Activated T-cell treated with anti-CD3 and anti-CD28 coated beads, Interleukin-2, amount 50 U/mL, for 4 hours (primary cell): ENCODE results near the gene P4HA1. TPM values are rescaled to one million over a fixed set of nuclear protein-coding genes. Genes with fewer than 3 reads are reported as not detected.
"Not testable (repeated sequence)": the region's sequence is repeated elsewhere in the genome, so short reads cannot be mapped to it uniquely, and the experiment has no call there.

Experiments
- ATAC-seq, 2 donors: fragments of 200-7000 bp; cut with Tn5 transposase; one replicate each; pipeline ENCODE4 v1.10.0; 2021
- DNase-seq: peaks from one replicate; pipeline ENCODE4 v3.0.0-alpha.2; 2020
- H3K27me3 Mint-ChIP-seq: one replicate; pipeline ENCODE4 v1.8.0; 2021; ENCODE audit warnings: low read depth, mixed read lengths
- H3K36me3 Mint-ChIP-seq: one replicate; pipeline ENCODE4 v1.8.0; 2022; ENCODE audit warnings: mixed read lengths; ENCODE audit not compliant: insufficient read depth
- H3K4me1 Mint-ChIP-seq: one replicate; pipeline ENCODE4 v1.8.0; 2021; ENCODE audit warnings: low read depth, mixed read lengths
- H3K4me3 Mint-ChIP-seq: one replicate; pipeline ENCODE4 v1.8.0; 2021; ENCODE audit warnings: mild to moderate bottlenecking, moderate library complexity, mixed read lengths
- H3K9me3 Mint-ChIP-seq: one replicate; pipeline ENCODE4 v1.8.0; 2021; ENCODE audit warnings: mixed read lengths
- total RNA-seq, 3 donors: library from RNA; stranded (reverse); gene quantifications; one replicate each; pipeline ENCODE4 v1.2.1, GENCODE V29; 2021

Gene P4HA1
- total RNA-seq, 3 donors from 2014 or later: 19.8 to 23.8 (median 21.5) TPM

DNA sequence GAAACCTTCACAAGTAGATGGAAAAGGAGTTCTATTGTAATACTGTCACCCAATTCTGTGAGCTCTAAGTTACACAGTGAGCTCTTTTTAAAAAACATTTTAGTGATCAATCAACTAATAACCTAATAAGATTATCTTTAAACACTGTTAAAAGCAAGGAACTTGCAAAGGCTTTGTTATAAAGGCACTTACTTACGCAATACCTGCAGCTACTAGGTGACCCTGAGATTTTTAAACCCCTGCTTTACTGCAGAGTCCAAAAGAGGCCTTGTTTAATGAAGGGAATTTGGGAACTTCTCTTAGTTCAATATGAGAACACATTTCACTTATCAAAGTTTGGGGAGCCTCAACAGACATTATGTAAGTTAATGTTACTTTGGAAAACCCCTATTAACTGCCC is 53.3 kb downstream of the P4HA1 start:
- DNase-seq (no peak), ATAC-seq (no peak)
- no peaks in the 10 kb centered on the region for H3K27me3 Mint-ChIP-seq
- peaks cover 23% of the 10 kb centered on the region for H3K36me3 Mint-ChIP-seq
- no peaks in the 10 kb centered on the region for H3K9me3 Mint-ChIP-seq
- H3K4me1 Mint-ChIP-seq: no peaks in the 10 kb centered on the region
- H3K4me3 Mint-ChIP-seq: no peak overlapping the region

GRCh38 chr10:73042130-73042529 is 54.5 kb downstream of the P4HA1 start:
- Mint-ChIP-seq H3K36me3 (peaks cover 23% of the 10 kb centered on the region), H3K27me3 (no peaks in the 10 kb centered on the region), H3K4me3 (no peak overlapping the region), H3K9me3 (no peaks in the 10 kb centered on the region), H3K4me1 (no peaks in the 10 kb centered on the region)
- DNase-seq: no peak
- no peak for ATAC-seq

GRCh38 chr10:73039635-73040034 is 57.0 kb downstream of the P4HA1 start:
- no peak overlapping the region for H3K4me3 Mint-ChIP-seq
- no peaks in the 10 kb centered on the region for H3K9me3 Mint-ChIP-seq
- ATAC-seq: no peak
- H3K27me3 Mint-ChIP-seq: no peaks in the 10 kb centered on the region
- H3K4me1 Mint-ChIP-seq: no peaks in the 10 kb centered on the region
- peaks cover 16% of the 10 kb centered on the region for H3K36me3 Mint-ChIP-seq
- no peak for DNase-seq

- not testable (repeated sequence) for DNase-seq, H3K4me3 Mint-ChIP-seq, H3K9me3 Mint-ChIP-seq, H3K27me3 Mint-ChIP-seq, ATAC-seq, H3K4me1 Mint-ChIP-seq
- peaks cover 23% of the 10 kb centered on the region for H3K36me3 Mint-ChIP-seq
These were observed 60.4 kb downstream of the P4HA1 start for GRCh38 chr10:73036285-73036684.

- H3K27me3 Mint-ChIP-seq: no peaks in the 10 kb centered on the region
- H3K36me3 Mint-ChIP-seq: peaks cover 30% of the 10 kb centered on the region
- no peak overlapping the region for H3K4me3 Mint-ChIP-seq
- no peak for DNase-seq
- no peaks in the 10 kb centered on the region for H3K9me3 Mint-ChIP-seq
- ATAC-seq: no peak
- H3K4me1 Mint-ChIP-seq: no peaks in the 10 kb centered on the region
These were observed 64.1 kb downstream of the P4HA1 start for GRCh38 chr10:73032536-73032935.

DNA sequence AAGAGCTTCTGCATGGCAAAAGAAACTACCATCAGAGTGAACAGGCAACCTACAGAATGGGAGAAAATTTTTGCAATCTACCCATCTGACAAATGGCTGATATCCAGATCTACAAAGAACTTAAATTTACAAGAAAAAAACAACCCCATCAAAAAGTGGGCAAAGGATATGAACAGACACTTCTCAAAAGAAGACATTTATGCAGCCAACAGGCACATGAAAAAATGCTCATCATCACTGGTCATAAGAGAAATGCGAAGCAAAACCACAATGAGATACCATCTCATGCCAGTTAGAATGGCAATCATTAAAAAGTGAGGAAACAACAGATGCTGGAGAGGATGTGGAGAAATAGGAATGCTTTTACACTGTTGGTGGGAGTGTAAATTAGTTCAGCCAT is 70.0 kb downstream of the P4HA1 start:
- H3K27me3 Mint-ChIP-seq, H3K4me3 Mint-ChIP-seq, DNase-seq, ATAC-seq, H3K9me3 Mint-ChIP-seq: not testable (repeated sequence)
- Mint-ChIP-seq H3K4me1 (peaks cover 10% of the 10 kb centered on the region), H3K36me3 (peaks cover 48% of the 10 kb centered on the region)

GRCh38 chr10:73023455-73024070 is 73.1 kb downstream of the P4HA1 start:
- not testable (repeated sequence) for ATAC-seq, H3K4me3 Mint-ChIP-seq, H3K27me3 Mint-ChIP-seq, DNase-seq, H3K9me3 Mint-ChIP-seq
- Mint-ChIP-seq H3K4me1 (peaks cover 14% of the 10 kb centered on the region), H3K36me3 (peaks cover 58% of the 10 kb centered on the region)

DNA sequence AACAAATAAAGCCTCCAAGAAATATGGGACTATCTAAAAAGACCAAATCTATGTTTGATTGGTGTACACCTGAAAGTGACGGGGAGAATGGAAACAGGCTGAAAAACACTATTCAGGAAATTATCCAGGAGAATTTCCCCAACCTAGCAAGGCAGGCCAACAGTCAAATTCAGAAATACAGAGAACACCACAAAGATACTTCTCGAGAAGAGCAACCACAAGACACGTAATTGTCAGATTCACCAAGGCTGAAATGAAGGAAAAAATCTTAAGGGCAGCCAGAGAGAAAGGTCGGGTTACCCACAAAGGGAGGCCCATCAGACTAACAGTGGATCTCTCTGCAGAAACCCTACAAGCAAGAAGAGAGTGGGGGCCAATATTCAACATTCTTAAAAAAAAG is 73.7 kb downstream of the P4HA1 start:
- H3K4me1 Mint-ChIP-seq: peaks cover 14% of the 10 kb centered on the region
- not testable (repeated sequence) for DNase-seq, H3K4me3 Mint-ChIP-seq

GRCh38 chr10:73021538-73022164 is 75.0 kb downstream of the P4HA1 start:
- H3K27me3 Mint-ChIP-seq, H3K4me3 Mint-ChIP-seq, H3K9me3 Mint-ChIP-seq, DNase-seq, ATAC-seq: not testable (repeated sequence)
- Mint-ChIP-seq H3K36me3 (peaks cover 52% of the 10 kb centered on the region), H3K4me1 (peaks cover 14% of the 10 kb centered on the region)

More for the DNA sequence above, 73.7 kb downstream of the P4HA1 start:
- H3K9me3 Mint-ChIP-seq, ATAC-seq, H3K27me3 Mint-ChIP-seq: not testable (repeated sequence)
- H3K36me3 Mint-ChIP-seq: peaks cover 58% of the 10 kb centered on the region

DNA sequence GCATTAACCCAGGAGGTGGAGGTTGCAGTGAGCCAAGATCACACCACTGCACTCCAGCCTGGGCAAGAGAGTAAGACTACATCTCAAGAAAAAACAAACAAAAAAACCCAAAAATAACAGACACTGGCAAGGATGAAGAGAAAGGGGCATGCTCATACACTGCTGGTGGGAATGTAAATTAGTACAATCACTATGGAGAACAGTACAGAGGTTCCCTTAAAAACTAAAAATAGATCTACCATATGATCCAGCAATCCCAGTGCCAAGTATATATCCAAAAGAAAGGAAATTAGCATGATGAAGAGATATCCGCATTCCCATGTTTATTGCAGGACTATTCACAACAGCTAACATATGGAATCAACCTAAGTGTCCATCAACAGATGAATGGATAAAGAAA is 75.6 kb downstream of the P4HA1 start:
- H3K4me3 Mint-ChIP-seq: no peak overlapping the region
- H3K36me3 Mint-ChIP-seq: peaks cover 51% of the 10 kb centered on the region
- no peaks in the 10 kb centered on the region for H3K9me3 Mint-ChIP-seq
- ATAC-seq: no peak
- H3K27me3 Mint-ChIP-seq: no peaks in the 10 kb centered on the region
- DNase-seq: no peak
- peaks cover 14% of the 10 kb centered on the region for H3K4me1 Mint-ChIP-seq

DNA sequence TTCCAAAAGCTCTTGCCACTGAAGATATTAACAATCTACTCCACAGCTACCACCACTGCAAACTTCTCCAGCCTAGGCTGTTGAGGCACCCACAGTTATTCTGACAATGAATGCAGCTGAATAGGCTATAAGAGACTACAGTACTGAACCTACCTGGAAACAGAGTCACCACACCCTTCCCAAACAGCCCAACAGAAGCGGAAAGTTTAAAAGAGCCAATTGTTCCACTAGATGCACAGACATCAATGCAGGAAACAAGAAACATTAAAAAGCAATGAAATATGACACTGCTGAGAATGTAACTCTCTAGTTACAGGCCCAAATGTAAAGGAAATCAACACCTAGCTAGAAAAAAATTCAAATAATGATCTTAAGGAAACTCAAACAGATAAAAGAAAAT is 77.6 kb downstream of the P4HA1 start:
- no peaks in the 10 kb centered on the region for H3K27me3 Mint-ChIP-seq
- H3K9me3 Mint-ChIP-seq: no peaks in the 10 kb centered on the region
- H3K4me1 Mint-ChIP-seq: peaks cover 11% of the 10 kb centered on the region
- no peak for ATAC-seq
- peaks cover 47% of the 10 kb centered on the region for H3K36me3 Mint-ChIP-seq
- DNase-seq: no peak
- no peak overlapping the region for H3K4me3 Mint-ChIP-seq

DNA sequence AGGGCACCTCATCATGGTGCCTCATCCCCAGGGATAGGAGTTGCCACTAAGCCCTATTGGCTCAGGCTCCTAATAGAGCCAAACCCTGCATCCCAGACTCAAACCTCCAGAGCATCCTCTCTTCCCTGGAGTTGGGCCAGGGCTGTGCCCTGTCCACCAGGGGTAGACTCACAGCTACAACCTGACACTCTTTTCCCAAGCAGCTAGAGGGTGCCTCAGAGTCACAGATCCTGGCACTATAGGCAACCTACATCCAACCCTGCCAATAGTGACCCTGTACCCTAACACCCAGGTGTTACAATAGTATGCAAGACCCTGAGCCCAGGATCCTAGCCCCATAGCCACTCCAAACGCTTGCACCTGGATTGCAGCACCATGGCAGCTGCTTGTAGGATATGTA is 78.0 kb downstream of the P4HA1 start:
- ATAC-seq: no peak
- Mint-ChIP-seq H3K9me3 (no peaks in the 10 kb centered on the region), H3K4me3 (no peak overlapping the region), H3K4me1 (peaks cover 11% of the 10 kb centered on the region), H3K27me3 (no peaks in the 10 kb centered on the region), H3K36me3 (peaks cover 43% of the 10 kb centered on the region)
- no peak for DNase-seq

GRCh38 chr10:73017955-73018480 is 78.6 kb downstream of the P4HA1 start:
- H3K4me3 Mint-ChIP-seq: no peak overlapping the region
- peaks cover 7% of the 10 kb centered on the region for H3K4me1 Mint-ChIP-seq
- no peak for DNase-seq
- no peaks in the 10 kb centered on the region for H3K9me3 Mint-ChIP-seq
- H3K36me3 Mint-ChIP-seq: peaks cover 43% of the 10 kb centered on the region
- no peaks in the 10 kb centered on the region for H3K27me3 Mint-ChIP-seq
- ATAC-seq: no peak

GRCh38 chr10:73015779-73016178 is 80.9 kb downstream of the P4HA1 start:
- Mint-ChIP-seq H3K9me3 (no peaks in the 10 kb centered on the region), H3K36me3 (peaks cover 38% of the 10 kb centered on the region), H3K27me3 (no peaks in the 10 kb centered on the region)

GRCh38 chr10:73003822-73004221 is 92.8 kb downstream of the P4HA1 start:
- Mint-ChIP-seq H3K9me3 (peaks cover 4% of the 10 kb centered on the region), H3K36me3 (peaks cover 38% of the 10 kb centered on the region), H3K4me3 (no peak overlapping the region), H3K4me1 (no peaks in the 10 kb centered on the region), H3K27me3 (no peaks in the 10 kb centered on the region)
- ATAC-seq (no peak), DNase-seq (no peak)

More at GRCh38 chr10:73015779-73016178, 80.9 kb downstream of the P4HA1 start:
- Mint-ChIP-seq H3K4me3 (no peak overlapping the region), H3K4me1 (peaks cover 3% of the 10 kb centered on the region)
- DNase-seq: no peak
- no peak for ATAC-seq
